Measurements from ENCODE around the gene RTP2.

RTP2 gene

DNA sequence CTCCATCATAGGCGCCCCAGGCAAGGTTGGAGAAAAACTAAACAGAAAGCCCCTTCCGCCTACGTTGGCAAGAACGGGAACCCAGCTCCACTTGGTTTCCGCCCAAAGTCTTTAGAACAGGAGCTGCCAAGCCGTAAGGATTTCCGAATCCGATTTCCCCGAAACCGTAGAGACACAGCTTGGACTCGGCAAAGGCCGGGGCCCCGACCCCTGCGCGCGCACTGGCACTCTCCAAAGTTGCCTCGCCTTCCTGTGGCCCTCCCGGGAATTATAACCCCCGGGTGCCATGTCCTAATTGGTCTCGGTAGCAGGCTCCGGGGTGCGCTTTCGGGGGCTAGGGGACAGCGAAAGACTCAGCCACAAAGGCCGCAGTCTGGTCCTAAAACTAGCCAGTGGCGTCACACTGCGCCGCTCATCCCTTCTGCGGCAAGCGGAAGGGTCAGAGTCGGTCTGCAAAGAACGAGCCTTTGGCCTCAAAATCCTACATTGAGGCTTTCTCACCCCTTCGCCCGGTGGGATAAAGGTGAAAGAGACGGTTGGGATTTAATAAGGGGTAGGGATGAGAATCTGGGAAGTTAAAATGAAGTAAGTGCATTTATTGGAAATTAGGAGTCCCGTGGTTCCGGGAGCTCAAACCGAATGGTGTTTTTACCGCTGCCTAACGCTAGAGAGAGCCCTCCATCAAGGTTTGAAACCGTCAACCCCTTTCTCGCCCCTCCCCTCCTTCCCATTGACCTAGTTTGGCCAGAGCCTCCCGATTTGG, 36.2 kb upstream of the RTP2 start:
- FAIRE-seq = peak; percentile 83

DNA sequence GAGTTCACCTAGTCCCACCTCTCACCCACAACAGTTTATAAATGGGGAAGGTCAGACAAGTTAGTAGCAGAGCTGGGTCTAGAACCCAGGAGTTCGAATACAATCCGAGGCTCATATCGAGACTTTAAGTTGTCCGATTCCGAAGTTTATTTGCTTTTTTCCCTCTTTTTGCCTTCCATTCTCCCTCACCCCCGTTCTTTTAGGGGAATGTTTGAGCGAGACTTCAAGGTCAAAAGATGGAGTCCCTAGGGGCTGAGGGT, 35.6 kb upstream of the RTP2 start:
- FAIRE-seq = no peak

DNA sequence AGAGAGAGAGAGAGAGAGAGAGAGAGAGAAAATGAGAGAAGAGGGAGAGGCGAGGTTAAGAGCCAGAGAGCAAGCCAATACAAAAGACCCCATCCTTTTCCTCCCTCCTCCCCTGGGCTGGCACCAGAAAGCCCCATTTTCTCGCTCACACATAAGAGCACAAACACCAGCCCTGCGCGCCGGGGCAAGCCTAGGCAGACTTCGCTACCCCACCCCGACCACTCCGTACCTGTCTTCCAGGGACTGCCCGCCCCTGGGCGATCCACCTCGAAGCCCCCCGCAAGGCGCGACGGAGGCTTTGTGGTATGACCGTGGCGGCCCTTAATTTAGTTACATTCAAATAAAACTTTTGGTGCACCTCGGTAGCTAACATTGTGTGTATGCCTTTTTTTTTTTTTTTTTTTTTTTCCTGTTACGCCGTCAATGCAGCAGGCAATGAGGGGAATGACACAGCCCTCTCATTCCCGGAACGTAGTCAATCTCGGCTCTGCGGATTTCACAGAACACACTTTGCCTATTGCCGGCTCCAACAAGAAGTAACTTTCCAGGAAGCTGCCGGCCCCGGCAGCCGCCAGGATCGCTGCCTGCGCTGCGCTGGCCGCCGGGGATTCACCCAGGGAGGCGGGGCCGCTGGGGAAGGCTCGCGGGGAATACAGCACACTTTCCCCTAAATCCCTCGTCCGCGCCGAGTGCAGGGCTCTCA, 35.2 kb upstream of the RTP2 start:
- no peak for FAIRE-seq

DNA sequence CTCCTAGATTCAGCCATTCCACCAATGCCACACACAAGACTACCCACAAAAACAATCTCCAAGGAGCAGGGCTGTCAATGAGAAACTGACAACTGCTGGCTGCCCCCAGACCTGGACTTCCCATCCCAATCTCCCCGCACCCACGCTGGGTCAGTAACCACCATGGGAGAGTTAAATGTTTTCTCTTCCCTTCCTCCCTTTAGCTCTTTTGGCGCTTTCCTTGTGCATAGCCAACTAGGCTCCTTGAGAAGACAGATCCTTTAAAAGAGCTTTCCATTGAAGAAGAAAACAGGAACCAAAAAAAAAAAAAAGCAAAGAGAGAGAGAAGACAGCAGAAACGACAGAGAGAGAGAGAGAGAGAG, 34.6 kb upstream of the RTP2 start:
- no peak for FAIRE-seq

DNA sequence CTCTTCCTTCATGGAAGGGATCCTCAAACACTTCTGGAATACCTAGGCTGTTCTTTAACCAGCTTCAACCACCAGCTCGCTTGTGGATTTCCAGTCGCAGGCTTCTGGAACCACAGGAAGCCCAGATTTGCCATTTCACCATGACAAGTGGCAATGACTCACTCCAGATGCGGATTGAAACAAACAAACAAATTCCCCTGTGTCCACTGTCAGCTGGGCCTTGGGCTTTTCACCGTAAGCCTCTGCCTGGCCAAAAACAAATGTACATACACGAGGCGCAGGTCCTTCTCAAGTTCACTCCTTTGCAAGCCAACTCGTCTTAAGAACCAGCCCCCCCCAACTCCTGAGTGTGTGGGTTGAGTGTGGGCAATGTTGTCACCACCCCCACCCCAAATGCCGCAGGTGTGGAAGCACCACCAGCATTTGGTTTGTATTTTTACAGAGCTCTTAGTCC, 34.1 kb upstream of the RTP2 start:
- FAIRE-seq = no peak

DNA sequence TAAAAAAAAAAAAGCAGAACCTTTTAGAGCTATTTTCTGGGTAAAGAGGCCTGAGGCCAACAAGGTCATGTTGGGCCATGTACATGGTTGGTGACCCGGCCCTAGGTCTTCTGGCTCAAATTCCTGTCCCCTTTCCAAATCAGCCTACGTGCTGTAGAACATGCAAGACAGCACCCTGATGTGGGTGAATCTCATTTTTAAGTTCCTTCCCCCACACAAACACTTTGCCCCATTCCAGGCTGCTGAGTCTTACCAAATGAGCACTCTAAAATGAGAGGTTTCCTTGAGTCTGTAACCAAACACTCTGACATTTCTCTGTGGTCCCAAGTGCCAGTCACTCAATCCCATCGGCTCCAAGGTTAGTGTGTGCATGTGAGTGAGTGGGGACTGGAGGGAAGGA, 33.5 kb upstream of the RTP2 start:
- FAIRE-seq = no peak

DNA sequence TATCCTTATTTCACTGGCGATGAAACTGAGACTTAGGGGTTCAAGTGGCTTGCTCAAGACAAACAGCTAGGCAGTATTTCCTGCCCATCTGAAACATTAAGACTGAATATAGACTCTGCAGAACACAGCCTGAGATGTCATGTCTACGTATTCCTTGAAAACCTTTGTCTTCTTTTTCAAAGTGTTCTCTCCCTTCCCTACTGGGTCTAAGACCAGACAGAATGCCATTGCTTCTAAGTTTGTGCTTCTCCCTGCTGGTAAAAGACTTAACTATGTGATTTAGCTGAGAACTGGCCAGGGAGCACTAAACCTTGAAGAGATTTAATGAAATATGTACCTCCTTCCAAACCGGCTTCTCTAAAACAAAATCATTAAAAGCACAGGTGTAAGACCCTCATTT, 33.0 kb upstream of the RTP2 start:
- no peak for FAIRE-seq

DNA sequence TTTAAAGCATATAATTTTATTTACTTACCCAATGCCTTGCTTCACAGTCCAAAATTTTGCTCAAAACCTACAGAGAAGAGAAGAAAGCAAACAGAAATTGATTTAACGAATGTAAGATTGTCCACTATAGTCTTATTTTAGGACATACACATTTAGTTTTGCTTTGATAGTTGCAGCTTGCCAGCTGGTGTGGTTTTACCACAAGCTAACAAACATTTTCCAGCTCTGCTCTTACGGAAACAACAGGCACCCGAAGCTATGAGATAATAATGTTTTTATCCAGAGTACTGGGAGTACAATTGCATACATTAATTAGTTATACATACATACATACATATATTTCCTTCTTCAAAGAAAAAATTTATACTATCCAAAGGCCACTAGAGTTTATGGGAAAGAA, 32.5 kb upstream of the RTP2 start:
- no peak for FAIRE-seq

DNA sequence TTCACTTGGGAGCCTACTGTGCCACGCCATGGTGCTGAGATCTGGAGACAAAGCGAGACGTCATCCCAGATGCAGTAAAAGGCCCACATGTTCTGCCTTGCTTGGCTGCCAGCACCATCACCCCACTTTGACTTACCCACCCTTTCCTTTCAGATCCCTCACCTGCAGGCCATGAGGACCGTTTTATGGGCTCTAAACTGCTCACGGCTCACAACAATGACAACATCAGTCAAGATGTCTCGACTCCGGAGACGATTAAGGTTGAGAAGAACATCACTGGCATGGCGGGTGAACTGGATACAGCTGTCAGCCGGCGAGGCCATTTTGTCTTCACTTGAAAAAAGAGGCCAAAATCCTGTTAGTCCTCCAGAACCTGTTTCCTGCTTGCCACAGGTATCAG, 31.0 kb upstream of the RTP2 start:
- no peak for FAIRE-seq

DNA sequence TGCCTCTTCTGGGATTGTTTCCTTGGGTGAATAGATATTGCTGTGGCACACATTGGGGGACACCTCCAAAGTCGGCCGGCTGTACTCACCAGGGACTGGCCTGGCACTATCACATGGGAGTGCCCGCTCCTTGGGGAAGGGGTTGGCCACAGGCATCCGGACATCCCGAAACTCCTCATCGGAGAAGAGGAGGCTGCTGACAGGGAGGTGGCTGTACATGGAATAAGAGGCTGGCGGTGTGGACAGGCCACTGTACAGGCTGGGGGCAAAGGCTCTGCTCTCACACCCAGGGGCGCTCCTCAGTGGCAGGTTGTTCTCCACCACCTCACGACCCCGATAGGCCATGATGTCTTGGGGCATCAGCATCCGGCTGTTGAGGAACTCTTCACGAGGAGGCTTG, 27.2 kb upstream of the RTP2 start:
- FAIRE-seq = no peak

DNA sequence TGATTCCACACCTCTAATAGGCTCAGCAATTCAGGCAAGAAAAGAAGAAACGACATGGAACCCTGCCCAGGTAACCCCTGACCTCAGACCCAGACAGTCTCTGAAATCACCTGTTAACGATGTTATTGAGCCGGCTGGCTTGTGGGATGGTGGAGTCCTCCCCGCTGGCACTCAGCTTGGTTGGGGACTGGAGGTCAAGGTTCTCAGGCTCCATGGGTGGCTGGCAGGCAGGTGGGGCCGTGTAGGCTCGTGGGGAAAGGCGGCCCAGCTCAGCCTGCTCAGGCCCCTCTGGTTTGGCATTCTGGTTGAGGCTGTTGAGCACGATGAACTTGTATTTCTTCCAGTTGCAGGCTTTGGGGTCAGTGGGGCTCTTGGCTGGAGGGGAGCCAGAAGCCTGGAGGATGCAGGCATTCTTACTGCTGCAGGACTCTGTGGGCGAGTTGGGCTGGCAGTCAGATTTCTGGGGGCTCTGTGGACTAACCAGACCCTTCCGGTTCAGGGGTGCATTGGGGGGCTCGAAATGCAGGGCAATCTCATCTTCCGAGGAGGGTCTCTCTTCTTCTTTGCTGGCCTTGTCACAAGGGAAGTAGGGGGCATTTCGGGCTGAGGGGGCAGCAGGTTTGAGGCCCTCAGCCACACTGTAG, 26.7 kb upstream of the RTP2 start:
- FAIRE-seq = no peak

DNA sequence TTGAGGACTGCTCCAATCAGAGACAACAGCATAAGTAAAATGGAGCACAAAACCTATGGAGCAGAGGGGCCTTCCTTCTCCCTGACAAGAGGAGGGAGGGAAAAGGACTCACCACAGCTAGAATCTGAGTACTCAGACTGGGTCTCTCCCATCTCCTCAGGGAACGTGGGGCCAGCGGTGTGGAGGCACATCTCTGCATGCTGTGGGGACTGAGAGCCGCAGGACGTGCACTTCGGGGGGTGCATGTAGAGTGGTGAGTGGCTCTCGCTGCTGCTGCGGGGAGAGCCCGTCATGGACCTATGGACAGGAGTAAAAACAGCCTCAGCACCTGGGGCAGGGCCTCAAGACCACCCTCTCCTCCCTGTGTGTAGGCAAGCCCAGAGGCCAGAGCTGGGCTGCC, 25.9 kb upstream of the RTP2 start:
- no peak for FAIRE-seq

DNA sequence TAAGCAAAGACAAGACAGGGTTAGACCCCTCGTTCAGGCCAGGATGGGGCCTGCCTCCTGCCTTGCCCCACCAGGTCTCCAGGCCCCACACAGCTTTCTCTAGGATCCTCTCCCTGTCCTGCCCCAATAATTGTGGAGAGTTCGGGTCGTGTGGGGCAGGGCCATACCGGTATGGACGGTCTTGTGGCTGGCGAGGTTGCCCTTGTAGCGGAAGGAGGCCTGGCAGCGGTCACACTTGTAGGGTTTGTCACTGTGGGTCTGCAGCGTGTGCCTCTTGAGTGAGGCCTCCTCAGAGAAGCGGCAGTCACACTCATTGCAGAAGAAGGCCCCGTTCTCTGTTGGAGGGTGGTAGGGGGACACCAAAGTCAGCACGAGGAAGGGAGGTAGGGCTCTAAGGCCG, 24.2 kb upstream of the RTP2 start:
- FAIRE-seq = no peak

DNA sequence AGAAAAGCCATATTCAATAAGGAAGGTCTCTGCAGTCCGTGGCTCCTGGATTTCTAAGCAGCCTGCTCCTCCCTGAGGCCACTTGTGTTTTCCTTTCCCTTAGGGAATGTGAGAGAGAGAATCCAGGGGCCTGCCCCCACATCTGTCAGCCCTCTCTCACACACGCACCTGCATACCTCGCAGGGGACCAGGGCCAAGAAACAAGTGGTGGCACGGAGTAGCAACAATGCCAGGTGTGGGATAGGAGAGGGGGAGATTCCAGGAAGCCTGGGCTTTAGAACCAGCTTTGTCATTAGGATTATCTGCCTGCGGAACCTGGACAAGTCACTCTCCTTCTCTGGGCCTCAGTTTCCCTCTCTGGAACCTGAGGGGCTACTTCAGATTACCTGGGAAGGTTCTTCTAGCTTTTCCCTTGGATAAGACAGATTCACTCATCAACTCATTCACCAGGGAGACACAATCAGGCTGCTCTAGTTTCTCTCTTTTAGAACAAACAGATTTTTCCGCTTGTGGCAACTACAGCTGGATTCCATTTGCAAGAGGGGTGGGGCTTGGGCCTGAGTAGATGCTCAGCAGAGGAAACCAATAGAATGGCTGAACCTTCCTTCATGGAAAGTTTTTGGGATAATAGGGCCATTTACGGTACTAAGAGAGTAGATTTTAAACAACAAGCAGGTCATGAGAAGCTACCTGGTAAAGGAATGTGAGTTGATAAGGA, 23.5 kb upstream of the RTP2 start:
- FAIRE-seq = no peak

DNA sequence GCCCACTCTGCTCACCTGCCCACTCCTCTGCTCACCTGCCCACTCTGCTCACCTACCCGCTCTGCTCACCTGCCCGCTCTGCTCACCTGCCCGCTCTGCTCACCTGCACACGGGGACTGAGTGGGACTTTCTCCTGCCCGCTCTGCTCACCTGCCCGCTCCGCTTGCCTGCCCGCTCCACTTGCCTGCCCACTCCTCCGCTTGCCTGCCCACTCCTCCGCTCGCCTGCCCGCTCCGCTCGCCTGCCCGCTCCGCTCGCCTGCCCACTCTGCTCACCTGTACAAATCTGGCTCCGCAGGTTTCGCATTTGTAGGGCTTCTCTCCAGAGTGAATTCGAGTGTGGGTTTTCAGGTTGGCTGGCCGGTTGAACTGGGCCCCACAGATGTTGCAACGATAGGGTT, 22.9 kb upstream of the RTP2 start:
- FAIRE-seq = no peak

DNA sequence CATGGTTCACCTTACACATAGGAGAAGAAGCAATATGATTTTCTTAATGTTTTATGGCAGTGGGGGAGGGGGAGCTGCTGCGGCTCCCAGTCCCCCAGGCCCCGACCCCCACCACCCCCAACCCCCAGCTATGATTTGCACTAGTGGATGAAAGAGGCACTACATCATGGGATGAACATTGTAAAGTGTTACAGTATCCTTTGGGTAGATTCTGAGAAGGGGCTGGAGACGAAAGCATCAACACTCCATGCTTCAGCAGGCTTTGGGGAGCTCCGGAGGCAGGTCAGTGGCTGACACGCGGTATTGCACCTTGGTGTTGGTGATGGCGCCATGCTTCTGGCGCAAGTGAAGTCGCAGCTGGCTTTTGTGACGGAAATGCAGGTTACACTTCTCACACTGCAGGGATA, 19.9 kb upstream of the RTP2 start:
- no peak for FAIRE-seq

DNA sequence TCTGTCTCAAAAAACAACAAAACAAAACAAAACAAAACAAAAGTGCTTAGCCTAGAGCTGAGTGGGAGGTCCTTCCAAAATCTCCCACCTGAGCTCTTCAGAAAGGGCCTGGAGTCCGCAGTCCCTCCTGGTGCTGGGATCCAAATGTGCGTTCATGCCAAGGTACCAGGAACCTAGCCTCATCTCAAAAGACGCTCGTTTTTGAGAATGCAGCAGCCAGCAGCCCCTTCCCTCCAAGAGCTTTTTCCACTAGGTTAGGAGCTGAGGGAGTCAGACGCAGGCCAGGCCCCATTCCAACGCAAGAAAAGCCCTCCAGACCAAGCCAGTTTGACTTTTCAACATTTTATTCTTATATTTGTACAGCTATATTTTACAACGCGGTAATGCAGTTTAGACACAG, 18.7 kb upstream of the RTP2 start:
- no peak for FAIRE-seq

DNA sequence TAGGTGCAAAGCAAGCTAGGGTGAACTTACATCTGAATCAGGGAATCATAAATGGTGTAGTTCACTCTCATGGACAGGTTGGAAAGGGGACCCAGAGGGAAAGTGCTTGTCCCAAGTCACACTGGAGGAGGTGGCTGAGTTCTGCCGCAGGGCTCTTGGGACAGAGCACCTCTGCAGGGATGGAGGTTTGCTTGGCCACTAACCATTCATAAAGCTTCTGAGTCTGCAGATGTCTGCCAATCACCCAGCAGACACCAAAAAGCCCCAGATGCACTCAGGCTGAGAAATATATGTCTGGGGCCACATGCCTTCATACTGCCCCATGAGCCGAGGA, 17.9 kb upstream of the RTP2 start:
- FAIRE-seq = no peak

DNA sequence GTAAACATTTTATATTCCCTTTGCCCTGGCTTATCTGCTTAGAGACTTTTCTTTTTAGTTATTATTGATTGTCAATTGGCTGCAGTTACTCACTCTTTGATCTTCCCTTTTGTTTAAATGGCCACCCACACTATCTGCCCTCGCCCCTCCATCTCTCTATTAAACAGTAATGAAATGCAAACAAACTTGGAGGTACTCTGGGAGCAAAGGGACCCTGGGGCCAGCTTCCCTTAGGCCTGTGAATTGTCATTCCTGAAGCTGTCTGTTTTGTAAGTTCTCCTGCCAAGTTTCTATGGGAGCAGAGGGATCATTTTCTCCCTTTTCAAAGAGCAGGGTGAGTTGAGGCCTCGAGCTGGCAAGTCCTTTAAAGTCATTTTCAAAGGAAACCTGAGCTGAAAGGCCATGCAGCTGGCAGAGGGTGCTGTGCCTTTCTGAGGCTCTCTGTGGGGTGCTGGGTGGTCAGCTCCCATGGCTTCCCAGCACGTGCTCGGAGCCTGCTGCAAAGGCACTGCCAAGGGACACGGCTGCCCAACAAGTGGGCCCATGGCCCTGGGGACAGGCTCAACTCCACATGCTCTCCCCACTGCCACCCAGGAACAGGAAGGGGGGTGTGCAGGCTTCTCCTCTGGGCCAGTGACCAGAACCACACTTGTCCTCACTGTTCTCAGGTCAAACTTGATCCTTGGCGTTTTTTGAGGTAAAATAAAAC, 17.4 kb upstream of the RTP2 start:
- no peak for FAIRE-seq

DNA sequence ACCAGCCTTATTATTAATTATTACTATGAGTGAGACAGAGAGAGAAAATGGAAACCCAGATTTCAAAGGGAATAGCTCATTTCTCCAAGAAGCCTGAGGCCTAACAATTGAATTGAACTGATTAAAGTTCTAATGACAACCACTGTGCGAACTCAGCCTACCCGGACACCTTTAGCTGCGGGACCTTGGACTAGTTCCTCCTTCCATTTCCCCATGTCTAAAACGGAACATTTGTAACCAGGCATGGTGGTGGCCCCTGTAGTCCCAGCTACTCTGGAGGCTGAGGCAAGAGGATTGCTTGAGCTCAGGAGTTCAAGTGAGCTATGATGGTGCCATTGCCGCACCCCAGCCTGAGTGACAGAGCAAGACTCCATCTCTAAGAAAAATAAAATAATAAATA, 16.4 kb upstream of the RTP2 start:
- FAIRE-seq = no peak

DNA sequence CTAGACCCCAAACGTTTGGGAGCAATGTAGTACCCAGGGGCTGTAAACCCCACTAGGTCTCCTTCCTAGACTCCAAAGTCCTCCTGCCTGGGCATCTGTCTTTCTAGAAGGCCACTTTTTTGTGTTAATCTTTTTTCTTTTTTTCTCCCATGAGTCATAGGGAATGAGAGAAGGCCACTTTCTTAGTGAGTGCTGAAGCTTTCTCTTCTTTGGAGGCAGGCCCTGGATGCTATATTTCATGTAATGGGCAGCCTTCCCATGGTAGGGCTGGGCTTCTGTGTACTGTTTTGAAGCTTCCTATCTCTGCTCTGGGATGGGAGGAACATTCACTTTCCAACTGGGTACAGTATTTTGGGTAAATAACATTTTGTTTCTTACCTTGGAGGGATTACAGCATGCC, 15.2 kb upstream of the RTP2 start:
- FAIRE-seq = no peak

DNA sequence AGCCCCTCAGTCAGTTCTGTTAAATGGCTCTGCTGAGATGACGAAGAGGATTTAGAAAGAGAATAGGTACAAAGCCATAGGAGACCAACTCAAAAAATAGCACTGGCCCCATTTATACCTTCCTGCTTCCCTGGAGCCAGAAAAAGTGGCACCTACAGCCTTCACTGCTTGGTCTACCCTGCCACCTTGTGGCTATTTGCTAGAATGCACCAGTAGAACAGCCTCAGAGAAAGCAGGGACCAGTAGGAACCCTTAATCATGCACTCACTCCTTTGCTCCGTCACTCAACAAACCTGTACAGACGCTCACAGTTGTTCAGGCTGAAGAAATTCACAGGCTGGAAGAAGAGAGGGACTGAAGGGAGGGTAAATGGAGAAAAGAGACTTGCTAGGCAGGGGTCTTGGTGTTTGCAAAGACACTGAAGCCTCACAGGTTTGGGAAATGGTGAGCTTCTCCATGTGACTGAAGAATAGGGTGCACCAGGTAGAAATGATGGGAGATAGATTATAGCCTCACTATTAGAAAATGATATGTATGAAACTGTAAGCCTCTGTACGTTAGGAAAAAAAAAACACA, 12.1 kb upstream of the RTP2 start:
- FAIRE-seq = no peak

DNA sequence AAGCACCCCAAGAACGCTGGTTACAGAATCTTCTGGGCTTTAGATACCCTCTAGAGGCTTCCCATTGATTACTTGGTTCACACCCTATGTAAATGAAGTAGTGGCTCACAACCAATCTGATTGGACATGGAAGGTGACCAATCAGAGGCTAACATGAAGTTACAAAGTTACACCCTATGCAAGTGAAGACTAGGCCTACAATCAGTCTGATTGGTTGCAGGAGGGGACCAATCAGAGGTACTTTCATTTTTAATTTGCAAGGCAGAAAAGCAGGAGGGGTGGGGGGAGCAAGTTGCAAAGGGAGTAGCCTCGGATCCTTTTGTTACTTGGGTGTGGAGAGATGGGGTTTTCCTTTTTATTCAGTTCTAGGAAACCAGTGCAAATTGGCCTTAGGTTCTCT, 11.1 kb upstream of the RTP2 start:
- no peak for FAIRE-seq
